Caco-2 (cell line): ENCODE results near the gene RAB28. TPM values are rescaled to one million over a fixed set of nuclear protein-coding genes. Genes with fewer than 3 reads are reported as not detected.

ENCODE experiments used
- BruUV-seq: library from RNA; stranded (reverse); fragments of 400-500 nt; replicated peaks from 2 replicates; lab custom pipeline; 2021; lab: Mats Ljungman, UMichigan
- CTCF ChIA-PET: fragments of 300-600 bp; sonication (Branson Sonifier 250); formaldehyde crosslinking; loops from one replicate; lab custom pipeline; 2022; ENCODE audit warnings: antibody characterized with exemption; lab: Charles Lee
- POLR2A ChIA-PET: fragments of 300-600 bp; sonication (Branson Sonifier 250); formaldehyde crosslinking; loops from one replicate; lab custom pipeline; 2022; ENCODE audit warnings: antibody characterized with exemption; lab: Charles Lee
- DNase-seq, 2 experiments: peaks; one replicate each; pipeline versions ENCODE4 v3.0.0 to v3.0.0-alpha.2; 2020 to 2022
- H3K27me3 ChIP-seq: replicated peaks from 2 replicates; pipeline ENCODE4 v1.6.0; 2011; ENCODE audit warnings: low read length; ENCODE audit not compliant: control insufficient read depth, insufficient read depth
- H3K36me3 ChIP-seq: 2 replicates; pipeline ENCODE4 v1.5.1; 2011; ENCODE audit warnings: low read length; ENCODE audit not compliant: control insufficient read depth, insufficient read depth
- H3K4me1 ChIP-seq: fragments of 250-450 bp; sonication (Bioruptor Pico); 2 replicates; pipeline ENCODE4 v1.5.1; 2020; ENCODE audit warnings: mild to moderate bottlenecking
- H3K4me3 ChIP-seq: 2 replicates; pipeline ENCODE4 v1.5.1; 2011; ENCODE audit warnings: low read depth, mild to moderate bottlenecking, control low read depth, low read length
- H3K9me3 ChIP-seq: fragments of 250-450 bp; sonication (Bioruptor Pico); 2 replicates; pipeline ENCODE4 v1.5.1; 2020; ENCODE audit warnings: mild to moderate bottlenecking, moderate library complexity
- H3K27ac Mint-ChIP-seq: one replicate; pipeline ENCODE4 v1.8.0; 2022; ENCODE audit warnings: mixed read lengths; ENCODE audit not compliant: unreplicated experiment
- H3K27me3 Mint-ChIP-seq: one replicate; pipeline ENCODE4 v1.8.0; 2022; ENCODE audit warnings: mixed read lengths; ENCODE audit not compliant: insufficient read depth, unreplicated experiment
- H3K36me3 Mint-ChIP-seq: one replicate; pipeline ENCODE4 v1.8.0; 2022; ENCODE audit warnings: mild to moderate bottlenecking, mixed read lengths; ENCODE audit not compliant: insufficient read depth, unreplicated experiment
- H3K4me1 Mint-ChIP-seq: one replicate; pipeline ENCODE4 v1.8.0; 2022; ENCODE audit warnings: low read depth, mixed read lengths; ENCODE audit not compliant: unreplicated experiment
- H3K4me3 Mint-ChIP-seq: one replicate; pipeline ENCODE4 v1.8.0; 2022; ENCODE audit warnings: mild to moderate bottlenecking, moderate library complexity, mixed read lengths; ENCODE audit not compliant: unreplicated experiment
- H3K9me3 Mint-ChIP-seq: one replicate; pipeline ENCODE4 v1.8.0; 2022; ENCODE audit warnings: mixed read lengths; ENCODE audit not compliant: unreplicated experiment
- CTCF ChIP-seq, 2 experiments: fragments of 200-600 bp in 1 of 2; IDR thresholded peaks; 1 replicate in 1 of 2; 2 replicates in 1 of 2; pipeline versions ENCODE4 v1.5.1 to v1.8.0; 2011 to 2022; ENCODE audit warnings: antibody characterized with exemption in 1 of 2, control low read depth in 1 of 2, inconsistent platforms in 1 of 2, low read depth in 1 of 2, low read length in 1 of 2, mild to moderate bottlenecking in 1 of 2, moderate library complexity in 1 of 2; ENCODE audit not compliant: insufficient read depth in 1 of 2, severe bottlenecking in 1 of 2, unreplicated experiment in 1 of 2
- intact Hi-C: fragments of 100-400 bp; cut with micrococcal nuclease; formaldehyde crosslinking; loops from one replicate; pipeline ENCODE4 v1.10.0; 2022; ENCODE audit not compliant: unreplicated experiment
- total RNA-seq: library from RNA; stranded (reverse); gene quantifications from 2 replicates; pipeline ENCODE4 v1.2.3, GENCODE V29; 2022

RAB28 gene
- total RNA-seq, 1 experiment from 2014 or later: 14.5 TPM

DNA sequence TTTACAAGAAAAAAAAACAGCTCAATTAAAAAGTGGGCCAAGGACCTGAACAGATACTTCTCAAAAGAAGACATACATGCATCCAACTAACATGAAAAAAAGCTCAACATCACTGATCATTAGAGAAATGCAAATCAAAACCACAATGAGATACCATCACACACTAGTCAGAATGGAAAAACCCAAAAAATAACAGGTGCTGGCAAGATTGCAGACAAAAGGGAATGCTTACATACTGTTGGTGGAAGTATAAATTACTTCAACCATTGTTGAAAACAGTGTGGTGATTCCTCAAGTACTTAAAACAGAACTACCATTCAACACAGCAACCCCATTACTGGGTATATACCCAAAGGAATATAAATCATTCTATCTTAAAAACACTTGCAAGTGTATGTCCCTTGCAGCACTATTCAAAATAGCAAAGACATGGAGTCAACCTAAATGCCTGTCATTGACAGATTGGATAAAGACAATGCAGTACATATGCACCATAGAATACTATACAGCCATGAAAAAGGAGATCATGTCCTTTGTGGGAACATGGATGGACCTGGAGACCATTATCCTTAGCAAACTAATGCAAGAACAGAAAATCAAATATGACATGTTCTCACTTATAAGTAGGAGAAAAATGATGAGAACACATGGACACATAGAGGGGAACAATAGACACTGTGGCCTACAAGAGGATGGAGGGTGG, 97.6 kb downstream of the RAB28 start:
- H3K9me3 Mint-ChIP-seq: no peaks in the 10 kb centered on the region
- H3K4me1 Mint-ChIP-seq: no peaks in the 10 kb centered on the region
- Histone ChIP-seq H3K4me3 (no peak overlapping the region), H3K36me3 (no peaks in the 10 kb centered on the region), H3K9me3 (no peaks in the 10 kb centered on the region), H3K4me1 (no peaks in the 10 kb centered on the region), H3K27me3 (no peaks in the 10 kb centered on the region)
- BruUV-seq: no TSS peak
- POLR2A ChIA-PET: no interaction called here
- CTCF ChIA-PET: no interaction called here
- H3K27ac Mint-ChIP-seq: no peak overlapping the region
- H3K4me3 Mint-ChIP-seq: no peak overlapping the region
- H3K27me3 Mint-ChIP-seq: no peaks in the 10 kb centered on the region
- intact Hi-C loops: no loop called here
- no peaks in the 10 kb centered on the region for H3K36me3 Mint-ChIP-seq
- no peak for DNase-seq
- TF ChIP-seq CTCF (IDR thresholded peaks at IDR 0.05; ENCODE audit: insufficient read depth in 1 of 2, low read depth in 1 of 2, low read length in 1 of 2, severe bottlenecking in 1 of 2, unreplicated experiment in 1 of 2): no peak

GRCh38 chr4:13384055-13384454, 100.1 kb downstream of the RAB28 start:
- TF ChIP-seq CTCF (IDR thresholded peaks at IDR 0.05; ENCODE audit: insufficient read depth in 1 of 2, low read depth in 1 of 2, low read length in 1 of 2, severe bottlenecking in 1 of 2, unreplicated experiment in 1 of 2): no peak
- no peaks in the 10 kb centered on the region for H3K9me3 Mint-ChIP-seq
- Histone ChIP-seq H3K4me1 (no peaks in the 10 kb centered on the region), H3K36me3 (no peaks in the 10 kb centered on the region), H3K27me3 (no peaks in the 10 kb centered on the region), H3K9me3 (no peaks in the 10 kb centered on the region), H3K4me3 (no peak overlapping the region)
- no peaks in the 10 kb centered on the region for H3K27me3 Mint-ChIP-seq
- DNase-seq: no peak
- intact Hi-C loops: no loop called here
- H3K4me3 Mint-ChIP-seq: no peak overlapping the region
- no peak overlapping the region for H3K27ac Mint-ChIP-seq
- no peaks in the 10 kb centered on the region for H3K4me1 Mint-ChIP-seq
- no peaks in the 10 kb centered on the region for H3K36me3 Mint-ChIP-seq
- POLR2A ChIA-PET: no interaction called here
- no TSS peak for BruUV-seq
- CTCF ChIA-PET: no interaction called here

DNA sequence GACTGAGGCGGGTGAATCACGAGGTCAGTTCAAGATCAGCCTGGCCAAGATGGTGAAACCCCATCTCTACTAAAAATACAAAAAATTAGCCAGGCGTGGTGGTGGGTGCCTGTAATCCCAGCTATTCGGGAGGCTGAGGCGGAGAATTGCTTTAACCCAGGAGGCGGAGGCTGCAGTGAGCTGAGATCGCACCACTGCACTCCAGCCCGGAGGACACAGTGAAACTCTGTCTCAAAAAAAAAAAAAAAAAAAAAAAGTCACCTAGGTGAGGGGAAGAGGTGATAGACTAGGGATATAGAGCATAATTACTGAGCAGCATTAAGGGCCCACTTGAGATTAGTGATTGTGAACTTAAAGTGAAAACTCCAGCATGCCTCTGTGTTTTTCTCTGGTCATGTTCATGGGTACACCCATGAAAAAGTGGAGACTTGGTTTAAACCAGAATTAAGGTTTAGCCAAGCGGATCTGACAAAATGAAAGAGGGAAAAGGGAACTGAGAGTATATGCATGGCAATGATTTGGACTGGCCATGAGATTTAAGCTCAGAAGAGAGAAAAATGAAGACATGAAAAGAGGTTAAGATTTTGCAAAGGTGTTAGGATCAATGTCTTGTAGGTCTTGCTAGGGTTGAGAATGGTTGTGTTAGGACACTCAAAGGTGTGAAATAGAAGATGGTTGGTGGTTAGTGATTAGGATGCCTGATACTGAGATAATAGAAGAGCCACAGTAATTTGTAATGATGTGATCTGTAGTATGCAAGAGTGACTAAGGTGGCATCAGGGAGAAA, 105.0 kb downstream of the RAB28 start:
- no peak overlapping the region for H3K27ac Mint-ChIP-seq
- intact Hi-C loops: no loop called here
- ChIA-PET CTCF (no interaction called here), POLR2A (no interaction called here)
- no peaks in the 10 kb centered on the region for H3K27me3 Mint-ChIP-seq
- H3K36me3 Mint-ChIP-seq: no peaks in the 10 kb centered on the region
- Histone ChIP-seq H3K4me3 (no peak overlapping the region), H3K36me3 (no peaks in the 10 kb centered on the region), H3K9me3 (no peaks in the 10 kb centered on the region), H3K27me3 (no peaks in the 10 kb centered on the region), H3K4me1 (no peaks in the 10 kb centered on the region)
- no TSS peak for BruUV-seq
- TF ChIP-seq CTCF (IDR thresholded peaks at IDR 0.05; ENCODE audit: insufficient read depth in 1 of 2, low read depth in 1 of 2, low read length in 1 of 2, severe bottlenecking in 1 of 2, unreplicated experiment in 1 of 2): no peak
- H3K9me3 Mint-ChIP-seq: no peaks in the 10 kb centered on the region
- no peak for DNase-seq
- H3K4me1 Mint-ChIP-seq: no peaks in the 10 kb centered on the region
- no peak overlapping the region for H3K4me3 Mint-ChIP-seq
